Activated CD4-positive, alpha-beta memory T cell treated with anti-CD3 and anti-CD28 coated beads for 36 hours (primary cell): ENCODE results near the gene QPRT. TPM values are rescaled to one million over a fixed set of nuclear protein-coding genes. Genes with fewer than 3 reads are reported as not detected.
"Not testable (repeated sequence)": the region's sequence is repeated elsewhere in the genome, so short reads cannot be mapped to it uniquely, and the experiment has no call there.

ENCODE experiments used
- CTCF ChIA-PET: fragments of 350-600 bp; sonication (Branson Sonifier 250); formaldehyde crosslinking; loops from one replicate; lab custom pipeline; 2021; ENCODE audit warnings: antibody characterized with exemption, inconsistent platforms; lab: Charles Lee
- POLR2A ChIA-PET: fragments of 350-600 bp; sonication (Branson Sonifier 250); formaldehyde crosslinking; loops from one replicate; lab custom pipeline; 2021; ENCODE audit warnings: antibody characterized with exemption; lab: Charles Lee
- DNase-seq: peaks from one replicate; pipeline ENCODE4 v3.0.0-alpha.2; 2020
- H3K27ac Mint-ChIP-seq: one replicate; pipeline ENCODE4 v1.8.0; 2021; ENCODE audit warnings: mixed read lengths
- H3K27me3 Mint-ChIP-seq: one replicate; pipeline ENCODE4 v1.8.0; 2021; ENCODE audit warnings: mixed read lengths
- H3K36me3 Mint-ChIP-seq: one replicate; pipeline ENCODE4 v1.8.0; 2021; ENCODE audit warnings: mixed read lengths
- H3K4me1 Mint-ChIP-seq: one replicate; pipeline ENCODE4 v1.8.0; 2021; ENCODE audit warnings: low read depth, mixed read lengths
- H3K4me3 Mint-ChIP-seq: one replicate; pipeline ENCODE4 v1.8.0; 2021; ENCODE audit warnings: mild to moderate bottlenecking, mixed read lengths
- H3K9me3 Mint-ChIP-seq: one replicate; pipeline ENCODE4 v1.8.0; 2021; ENCODE audit warnings: mixed read lengths
- intact Hi-C: fragments of 100-400 bp; cut with micrococcal nuclease; formaldehyde crosslinking; loops from one replicate; pipeline ENCODE4 v1.15.1; 2023
- total RNA-seq, 2 experiments: library from RNA; stranded (reverse); gene quantifications; one replicate each; pipeline ENCODE4 v1.2.3, GENCODE V29; 2021

QPRT gene
- total RNA-seq, 2 experiments from 2014 or later = 8.7 to 9.7 TPM

- Mint-ChIP-seq H3K36me3 (no peaks in the 10 kb centered on the region), H3K27me3 (no peaks in the 10 kb centered on the region), H3K4me3 (no peak overlapping the region), H3K9me3 (no peaks in the 10 kb centered on the region), H3K27ac (no peak overlapping the region), H3K4me1 (peaks cover 20% of the 10 kb centered on the region)
- ChIA-PET CTCF (interaction anchor here (0.6 to 7.8 kb wide), 6 partner anchors 26 to 334 kb away, joined by 3 to 63 read pairs (median 3); partner anchors contain the start of gene TLCD3B), POLR2A (no interaction called here)
- intact Hi-C loops = no loop called here
- no peak for DNase-seq
These were observed 18.4 kb downstream of the QPRT start for GRCh38 chr16:29697391-29697790.

GRCh38 chr16:29698042-29698441 is 19.1 kb downstream of the QPRT start:
- Mint-ChIP-seq H3K4me1 (peaks cover 27% of the 10 kb centered on the region), H3K4me3 (no peak overlapping the region), H3K27me3 (no peaks in the 10 kb centered on the region), H3K9me3 (no peaks in the 10 kb centered on the region), H3K36me3 (no peaks in the 10 kb centered on the region), H3K27ac (no peak overlapping the region)
- intact Hi-C loops = no loop called here
- POLR2A ChIA-PET = no interaction called here
- CTCF ChIA-PET = interaction anchor here (0.6 to 7.8 kb wide), 7 partner anchors 25 to 333 kb away, joined by 3 to 79 read pairs (median 3); partner anchors contain the start of genes MVP, PAGR1 and TLCD3B
- no peak for DNase-seq

GRCh38 chr16:29698484-29699323 is 19.7 kb downstream of the QPRT start:
- no peaks in the 10 kb centered on the region for H3K36me3 Mint-ChIP-seq
- H3K4me1 Mint-ChIP-seq = peaks cover 31% of the 10 kb centered on the region
- no peak for DNase-seq
- H3K9me3 Mint-ChIP-seq = no peaks in the 10 kb centered on the region
- no peak overlapping the region for H3K27ac Mint-ChIP-seq
- ChIA-PET CTCF (interaction anchor here (0.8 to 7.8 kb wide), 16 partner anchors 14 to 356 kb away, joined by 3 to 97 read pairs (median 12); partner anchors contain the start of genes KIF22, MVP, PAGR1 and TLCD3B), POLR2A (no interaction called here)
- intact Hi-C loops = no loop called here
- H3K27me3 Mint-ChIP-seq = no peaks in the 10 kb centered on the region
- H3K4me3 Mint-ChIP-seq = no peak overlapping the region

- no peaks in the 10 kb centered on the region for H3K9me3 Mint-ChIP-seq
- H3K36me3 Mint-ChIP-seq = no peaks in the 10 kb centered on the region
- H3K4me3 Mint-ChIP-seq = no peak overlapping the region
- CTCF ChIA-PET = interaction anchor here (0.6 to 7.8 kb wide), 42 partner anchors 8 to 392 kb away, joined by 3 to 97 read pairs (median 5); partner anchors contain the start of genes CDIPT, KIF22, MVP and PAGR1
- H3K4me1 Mint-ChIP-seq = peaks cover 31% of the 10 kb centered on the region
- H3K27ac Mint-ChIP-seq = no peak overlapping the region
- H3K27me3 Mint-ChIP-seq = no peaks in the 10 kb centered on the region
- no peak for DNase-seq
- intact Hi-C loops = loop anchor here (1.0 to 2.0 kb wide), 5 partner anchors 22 to 322 kb away; partner anchors contain the start of gene KIF22
- POLR2A ChIA-PET = interaction anchor here (1.0 to 2.4 kb wide), 5 partner anchors 47 to 149 kb away, joined by 3 to 12 read pairs (median 9); partner anchors contain the start of genes C16orf54 and PAGR1
These were observed 20.6 kb downstream of the QPRT start for GRCh38 chr16:29699324-29700219.

- CTCF ChIA-PET = interaction anchor here (0.6 to 7.8 kb wide), 47 partner anchors 9 to 392 kb away, joined by 3 to 97 read pairs (median 4); partner anchors contain the start of genes CDIPT, INO80E, KIF22 and MVP
- H3K27ac Mint-ChIP-seq = peak overlapping the region; percentile 80
These were observed 21.4 kb downstream of the QPRT start for GRCh38 chr16:29700253-29700987.

GRCh38 chr16:29701214-29701555 is 22.2 kb downstream of the QPRT start:
- intact Hi-C loops = loop anchor here (1.0 to 2.0 kb wide), 3 partner anchors 31 to 90 kb away; partner anchors contain the start of gene KIF22
- no peak for DNase-seq
- POLR2A ChIA-PET = interaction anchor here (0.6 to 2.4 kb wide), 9 partner anchors 30 to 227 kb away, joined by 3 to 12 read pairs (median 5); partner anchors contain the start of genes KCTD13 and PAGR1
- CTCF ChIA-PET = interaction anchor here (0.7 to 7.8 kb wide), 37 partner anchors 10 to 330 kb away, joined by 3 to 97 read pairs (median 5); partner anchors contain the start of genes INO80E, KIF22, MVP and PAGR1
- no peaks in the 10 kb centered on the region for H3K27me3 Mint-ChIP-seq
- no peak overlapping the region for H3K4me3 Mint-ChIP-seq
- H3K9me3 Mint-ChIP-seq = no peaks in the 10 kb centered on the region
- H3K4me1 Mint-ChIP-seq = peaks cover 34% of the 10 kb centered on the region
- no peak overlapping the region for H3K27ac Mint-ChIP-seq
- no peaks in the 10 kb centered on the region for H3K36me3 Mint-ChIP-seq

More at GRCh38 chr16:29700253-29700987, 21.4 kb downstream of the QPRT start:
- Mint-ChIP-seq H3K27me3 (no peaks in the 10 kb centered on the region), H3K4me3 (peak overlapping the region; percentile 26), H3K9me3 (no peaks in the 10 kb centered on the region), H3K4me1 (peaks cover 34% of the 10 kb centered on the region), H3K36me3 (no peaks in the 10 kb centered on the region)
- intact Hi-C loops = loop anchor here (1.0 to 2.0 kb wide), 5 partner anchors 21 to 321 kb away; partner anchors contain the start of gene KIF22
- DNase-seq = peak; percentile 86
- POLR2A ChIA-PET = interaction anchor here (0.6 to 2.4 kb wide), 6 partner anchors 46 to 261 kb away, joined by 3 to 12 read pairs (median 7); partner anchors contain the start of genes C16orf54 and PAGR1

- ChIA-PET CTCF (interaction anchor here (0.8 to 7.8 kb wide), 20 partner anchors 10 to 329 kb away, joined by 3 to 97 read pairs (median 11); partner anchors contain the start of genes KIF22, MVP, PAGR1 and TLCD3B), POLR2A (interaction anchor here (0.6 to 2.1 kb wide), 12 partner anchors 13 to 962 kb away, joined by 3 to 12 read pairs (median 4); partner anchors contain the start of genes KCTD13 and KIF22)
- DNase-seq = peak; percentile 40
- intact Hi-C loops = loop anchor here (1.0 kb wide), 4 partner anchors 8 to 125 kb away; partner anchors contain the start of gene PAGR1
- peak overlapping the region; percentile 88 for H3K27ac Mint-ChIP-seq
- no peaks in the 10 kb centered on the region for H3K36me3 Mint-ChIP-seq
- H3K4me3 Mint-ChIP-seq = peak overlapping the region; percentile 60
- H3K27me3 Mint-ChIP-seq = no peaks in the 10 kb centered on the region
- no peaks in the 10 kb centered on the region for H3K9me3 Mint-ChIP-seq
- peaks cover 34% of the 10 kb centered on the region for H3K4me1 Mint-ChIP-seq
These were observed 23.3 kb downstream of the QPRT start for GRCh38 chr16:29702269-29702668.

GRCh38 chr16:29705030-29705429 is 26.1 kb downstream of the QPRT start:
- Mint-ChIP-seq H3K27me3 (no peaks in the 10 kb centered on the region), H3K4me3 (no peak overlapping the region), H3K4me1 (peaks cover 39% of the 10 kb centered on the region), H3K9me3 (no peaks in the 10 kb centered on the region), H3K27ac (no peak overlapping the region), H3K36me3 (no peaks in the 10 kb centered on the region)
- DNase-seq = no peak
- CTCF ChIA-PET = interaction anchor here (1.2 to 2.5 kb wide), 2 partner anchors 80 to 143 kb away, joined by 6 to 7 read pairs; no protein-coding TSS in a partner anchor
- POLR2A ChIA-PET = interaction anchor here (1.0 kb wide), 1 partner anchor 86 kb away, joined by 3 read pairs; the partner anchor contains the start of gene KIF22
- intact Hi-C loops = no loop called here

GRCh38 chr16:29707160-29707559 is 28.2 kb downstream of the QPRT start:
- CTCF ChIA-PET, POLR2A ChIA-PET, DNase-seq, H3K9me3 Mint-ChIP-seq, H3K27me3 Mint-ChIP-seq, intact Hi-C loops, H3K27ac Mint-ChIP-seq, H3K4me3 Mint-ChIP-seq, H3K36me3 Mint-ChIP-seq: not testable (repeated sequence)
- H3K4me1 Mint-ChIP-seq = peaks cover 31% of the 10 kb centered on the region

GRCh38 chr16:29708917-29709600 is 30.1 kb downstream of the QPRT start:
- intact Hi-C loops = no loop called here
- POLR2A ChIA-PET = no interaction called here

More at GRCh38 chr16:29708917-29709600, 30.1 kb downstream of the QPRT start:
- H3K36me3 Mint-ChIP-seq = no peaks in the 10 kb centered on the region
- peaks cover 17% of the 10 kb centered on the region for H3K4me1 Mint-ChIP-seq
- no peak overlapping the region for H3K4me3 Mint-ChIP-seq
- no peak overlapping the region for H3K27ac Mint-ChIP-seq
- no peak for DNase-seq
- CTCF ChIA-PET = interaction anchor here (1.5 to 7.1 kb wide), 3 partner anchors 8 to 323 kb away, joined by 6 to 68 read pairs (median 7); no protein-coding TSS in a partner anchor
- no peaks in the 10 kb centered on the region for H3K27me3 Mint-ChIP-seq
- no peaks in the 10 kb centered on the region for H3K9me3 Mint-ChIP-seq
